ENCODE results near the gene DNAJC5. TPM values are rescaled to one million over a fixed set of nuclear protein-coding genes. Genes with fewer than 3 reads are reported as not detected.

DNAJC5 gene
- total RNA-seq, 2 experiments from 2014 or later = 27.5 to 27.7 TPM

DNA sequence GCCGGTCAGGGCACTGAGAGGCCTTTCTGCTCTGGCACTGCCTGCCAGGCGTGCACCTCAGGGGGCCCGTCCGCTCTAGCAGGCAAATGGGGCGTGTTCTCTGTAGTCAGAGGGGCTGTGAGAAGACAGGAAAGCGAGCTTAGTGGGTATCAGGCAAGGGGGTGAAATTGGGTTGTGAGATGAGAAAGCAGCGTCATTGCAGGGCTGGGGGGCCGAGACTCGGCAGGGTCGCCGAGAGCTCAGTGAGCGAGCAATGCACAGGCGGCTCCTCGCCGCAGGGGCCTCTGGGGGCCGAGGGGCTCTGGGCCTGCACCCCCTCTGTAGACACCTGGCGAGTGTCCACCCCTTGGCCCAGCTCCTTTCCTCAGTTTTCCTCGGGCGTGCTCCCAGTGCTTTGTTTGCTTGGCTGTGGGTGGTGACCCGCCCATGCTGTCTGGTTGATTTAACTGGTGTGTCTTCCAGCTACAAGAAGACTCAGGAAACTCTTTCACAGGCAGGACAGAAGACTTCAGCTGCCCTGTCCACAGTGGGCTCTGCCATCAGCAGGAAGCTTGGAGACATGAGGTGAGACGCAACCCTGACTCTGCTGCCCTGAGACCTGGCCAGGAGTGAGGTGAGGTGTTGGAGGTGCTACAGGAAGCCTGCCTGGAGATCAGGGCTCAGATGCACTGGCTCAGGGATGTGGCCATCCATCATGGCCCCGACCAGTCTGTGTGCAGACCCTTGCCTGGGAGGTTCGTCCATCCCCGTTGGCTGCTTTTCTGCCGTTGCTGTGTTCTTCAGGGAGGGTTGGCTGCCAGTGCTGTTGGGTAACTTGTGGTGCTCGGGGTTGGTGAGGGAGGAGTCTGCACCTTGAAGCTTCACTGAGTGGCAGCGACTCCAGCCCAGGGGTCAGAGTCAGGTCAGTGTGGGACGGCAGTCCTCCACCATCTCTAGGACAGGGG lies 12.4 kb upstream of the DNAJC5 start:
- H3K9me3 ChIP-seq (ENCODE audit: low read length) = peaks cover 16% of the 10 kb centered on the region; the same call in 1 of the 2 replicates
- no peak overlapping the region for H3K4me2 ChIP-seq (ENCODE audit: low read length)
- peaks cover 63% of the 10 kb centered on the region for H3K36me3 ChIP-seq (ENCODE audit: insufficient read depth, low read length)
- no peak for DNase-seq (ENCODE audit: low spot score)
- H3K4me3 ChIP-seq (ENCODE audit: low read depth, low read length, poor library complexity, severe bottlenecking) = no peak overlapping the region
- H3K4me1 ChIP-seq (ENCODE audit: insufficient read depth, low read length, poor library complexity, severe bottlenecking) = no peaks in the 10 kb centered on the region
- CTCF ChIA-PET (ENCODE audit: unreplicated experiment) = no interaction called here
- POLR2A ChIA-PET = no interaction called here
- H3K27ac ChIP-seq (ENCODE audit: low read depth, low read length, poor library complexity, severe bottlenecking) = no peak overlapping the region
- H3K79me2 ChIP-seq (ENCODE audit: insufficient read depth, low read depth, low read length) = no peaks in the 10 kb centered on the region
- intact Hi-C loops (cut with micrococcal nuclease; ENCODE audit: unreplicated experiment) = no loop called here
- no peak overlapping the region for H2AFZ ChIP-seq (ENCODE audit: low read length)
- H4K20me1 ChIP-seq (ENCODE audit: insufficient read depth, low read length) = no peaks in the 10 kb centered on the region
- TF ChIP-seq EZH2phosphoT487 (IDR thresholded peaks at IDR 0.05; ENCODE audit: borderline replicate concordance, low read depth, low read length) = no peak
- no TSS peak for BruUV-seq (replicated peaks)
- no peaks in the 10 kb centered on the region for H3K9me2 ChIP-seq (ENCODE audit: insufficient read depth, low read length)

DNA sequence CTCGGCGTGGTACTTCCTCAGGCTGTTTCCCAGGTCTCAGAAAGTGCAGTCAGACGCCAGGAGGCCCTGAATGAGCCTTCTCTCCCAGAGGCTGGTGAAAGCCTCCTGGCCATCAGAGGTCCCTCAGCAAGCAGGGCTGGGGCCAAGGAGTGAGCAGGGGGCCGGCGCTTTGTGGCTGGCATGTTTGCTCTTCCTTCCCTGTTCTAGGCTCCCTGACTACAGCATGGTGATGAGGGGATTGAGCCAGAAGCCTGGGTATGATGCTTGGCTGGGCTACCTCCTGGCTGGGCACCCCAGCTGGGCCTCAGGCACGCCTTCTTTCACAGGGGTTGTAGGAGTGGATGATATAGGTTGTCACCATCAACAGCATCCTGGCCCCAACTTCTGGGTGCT lies 11.7 kb upstream of the DNAJC5 start:
- intact Hi-C loops (cut with micrococcal nuclease; ENCODE audit: unreplicated experiment) = no loop called here
- Histone ChIP-seq H3K4me1 (ENCODE audit: insufficient read depth, low read length, poor library complexity, severe bottlenecking) (no peaks in the 10 kb centered on the region), H3K36me3 (ENCODE audit: insufficient read depth, low read length) (peaks cover 60% of the 10 kb centered on the region), H3K9me2 (ENCODE audit: insufficient read depth, low read length) (no peaks in the 10 kb centered on the region), H3K9me3 (ENCODE audit: low read length) (peaks cover 13% of the 10 kb centered on the region; the same call in 1 of the 2 replicates), H3K27ac (ENCODE audit: low read depth, low read length, poor library complexity, severe bottlenecking) (no peak overlapping the region), H2AFZ (ENCODE audit: low read length) (no peak overlapping the region), H3K4me3 (ENCODE audit: low read depth, low read length, poor library complexity, severe bottlenecking) (no peak overlapping the region), H3K4me2 (ENCODE audit: low read length) (no peak overlapping the region), H3K79me2 (ENCODE audit: insufficient read depth, low read depth, low read length) (no peaks in the 10 kb centered on the region), H4K20me1 (ENCODE audit: insufficient read depth, low read length) (no peaks in the 10 kb centered on the region)
- POLR2A ChIA-PET = no interaction called here
- CTCF ChIA-PET (ENCODE audit: unreplicated experiment) = no interaction called here
- DNase-seq (ENCODE audit: low spot score) = no peak
- no TSS peak for BruUV-seq (replicated peaks)
- TF ChIP-seq, protein P1, sequence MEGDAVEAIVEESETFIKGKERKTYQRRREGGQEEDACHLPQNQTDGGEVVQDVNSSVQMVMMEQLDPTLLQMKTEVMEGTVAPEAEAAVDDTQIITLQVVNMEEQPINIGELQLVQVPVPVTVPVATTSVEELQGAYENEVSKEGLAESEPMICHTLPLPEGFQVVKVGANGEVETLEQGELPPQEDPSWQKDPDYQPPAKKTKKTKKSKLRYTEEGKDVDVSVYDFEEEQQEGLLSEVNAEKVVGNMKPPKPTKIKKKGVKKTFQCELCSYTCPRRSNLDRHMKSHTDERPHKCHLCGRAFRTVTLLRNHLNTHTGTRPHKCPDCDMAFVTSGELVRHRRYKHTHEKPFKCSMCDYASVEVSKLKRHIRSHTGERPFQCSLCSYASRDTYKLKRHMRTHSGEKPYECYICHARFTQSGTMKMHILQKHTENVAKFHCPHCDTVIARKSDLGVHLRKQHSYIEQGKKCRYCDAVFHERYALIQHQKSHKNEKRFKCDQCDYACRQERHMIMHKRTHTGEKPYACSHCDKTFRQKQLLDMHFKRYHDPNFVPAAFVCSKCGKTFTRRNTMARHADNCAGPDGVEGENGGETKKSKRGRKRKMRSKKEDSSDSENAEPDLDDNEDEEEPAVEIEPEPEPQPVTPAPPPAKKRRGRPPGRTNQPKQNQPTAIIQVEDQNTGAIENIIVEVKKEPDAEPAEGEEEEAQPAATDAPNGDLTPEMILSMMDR (conservative IDR thresholded peaks at IDR 0.05; ENCODE audit: low read length) = no peak
- TF ChIP-seq EZH2phosphoT487 (IDR thresholded peaks at IDR 0.05; ENCODE audit: borderline replicate concordance, low read depth, low read length) = no peak

DNA sequence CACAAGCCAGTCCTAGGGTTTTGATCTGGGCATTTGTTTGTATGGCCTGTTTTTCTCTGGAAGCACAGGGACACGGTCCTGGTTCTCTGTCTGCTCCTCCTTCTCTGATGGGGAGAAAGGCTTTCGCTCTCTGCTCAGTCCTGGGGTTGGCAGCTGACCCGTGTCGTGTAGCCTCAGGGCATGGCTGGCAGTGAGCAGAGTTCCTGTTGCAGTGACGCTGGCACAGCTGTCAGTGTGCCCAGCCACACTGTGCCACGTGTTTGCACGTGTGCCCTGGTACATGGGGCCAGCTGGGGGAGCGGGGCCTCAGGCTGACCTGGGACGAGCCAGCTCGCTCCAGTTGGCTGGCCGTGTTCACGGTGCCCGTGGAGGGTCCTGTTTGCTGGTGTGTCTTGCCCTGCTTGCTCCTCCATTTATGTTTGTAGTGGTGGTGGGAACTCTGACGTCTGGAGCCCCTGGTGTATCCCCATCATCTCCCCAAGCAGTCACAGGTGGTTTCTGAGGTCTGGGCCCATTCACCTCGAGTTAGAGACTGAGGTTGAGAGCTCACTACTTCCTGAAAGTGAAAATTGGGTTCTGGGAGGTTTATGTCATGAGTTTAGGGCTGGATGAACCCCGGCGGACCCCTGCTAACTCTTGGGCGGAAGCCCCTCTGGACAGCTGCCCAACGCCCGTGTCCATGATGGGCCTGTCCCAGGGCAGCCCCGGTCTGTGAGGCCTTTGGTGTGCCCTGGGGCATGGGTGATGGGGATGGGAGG lies 10.2 kb upstream of the DNAJC5 start:
- no peaks in the 10 kb centered on the region for H3K9me3 ChIP-seq (ENCODE audit: low read length)
- CTCF ChIA-PET (ENCODE audit: unreplicated experiment) = no interaction called here
- H3K36me3 ChIP-seq (ENCODE audit: insufficient read depth, low read length) = peaks cover 57% of the 10 kb centered on the region
- no peak overlapping the region for H3K4me2 ChIP-seq (ENCODE audit: low read length)
- H3K9me2 ChIP-seq (ENCODE audit: insufficient read depth, low read length) = no peaks in the 10 kb centered on the region
- intact Hi-C loops (cut with micrococcal nuclease; ENCODE audit: unreplicated experiment) = no loop called here
- H3K27ac ChIP-seq (ENCODE audit: low read depth, low read length, poor library complexity, severe bottlenecking) = no peak overlapping the region
- H2AFZ ChIP-seq (ENCODE audit: low read length) = no peak overlapping the region
- POLR2A ChIA-PET = no interaction called here
- H3K79me2 ChIP-seq (ENCODE audit: insufficient read depth, low read depth, low read length) = no peaks in the 10 kb centered on the region
- no TSS peak for BruUV-seq (replicated peaks)
- no peak for DNase-seq (ENCODE audit: low spot score)
- no peaks in the 10 kb centered on the region for H3K4me1 ChIP-seq (ENCODE audit: insufficient read depth, low read length, poor library complexity, severe bottlenecking)
- TF ChIP-seq, protein P1 (conservative IDR thresholded peaks at IDR 0.05; ENCODE audit: low read length) = no peak
- no peak for TF ChIP-seq EZH2phosphoT487 (IDR thresholded peaks at IDR 0.05; ENCODE audit: borderline replicate concordance, low read depth, low read length)
- no peaks in the 10 kb centered on the region for H4K20me1 ChIP-seq (ENCODE audit: insufficient read depth, low read length)
- H3K4me3 ChIP-seq (ENCODE audit: low read depth, low read length, poor library complexity, severe bottlenecking) = no peak overlapping the region

All from OCI-LY7 (cell line).